Esophagus squamous epithelium (tissue), 4 donors: ENCODE results near the gene WDR91.

Source experiments
- CTCF ChIP-seq, 6 experiments: fragments of 450-650 bp in 4 of 6; fragments of 200-600 bp in 2 of 6; sonication (generic) in 2 of 6; IDR thresholded peaks; one replicate each; pipeline ENCODE4 v1.5.1; 2016 to 2019; ENCODE audit warnings: antibody characterized with exemption in 6 of 6, mild to moderate bottlenecking in 4 of 6, moderate library complexity in 4 of 6
- POLR2A ChIP-seq, 4 donors: fragments of 450-650 bp; IDR thresholded peaks; one replicate each; pipeline ENCODE4 v1.6.1; 2017; ENCODE audit warnings: antibody characterized with exemption in 4 of 4, mild to moderate bottlenecking in 4 of 4, moderate library complexity in 3 of 4

GRCh38 chr7:135234727-135235126 lies 23.4 kb upstream of the WDR91 start:
- no peak for TF ChIP-seq CTCF (IDR thresholded peaks at IDR 0.05)
- TF ChIP-seq POLR2A (IDR thresholded peaks at IDR 0.05): no peak
